NT2/D1 (cell line): ENCODE data around the gene FBXL19.

Experiments
- DNase-seq: peaks from one replicate; pipeline ENCODE4 v3.0.0-alpha.2; 2011; ENCODE audit warnings: low read depth, low spot score
- H3K27me3 ChIP-seq: 2 replicates; pipeline ENCODE4 v1.6.0; 2011; ENCODE audit warnings: mild to moderate bottlenecking; ENCODE audit not compliant: insufficient read length, insufficient read depth
- H3K36me3 ChIP-seq: 2 replicates; pipeline ENCODE4 v1.6.1; 2011; ENCODE audit warnings: mild to moderate bottlenecking, low read length, mixed read lengths; ENCODE audit not compliant: insufficient read depth, insufficient read length
- H3K4me1 ChIP-seq: 2 replicates; pipeline ENCODE4 v1.5.1; 2011; ENCODE audit not compliant: insufficient read depth, insufficient read length
- H3K4me3 ChIP-seq: 2 replicates; pipeline ENCODE4 v1.5.1; 2011; ENCODE audit warnings: low read depth; ENCODE audit not compliant: insufficient read length
- H3K9ac ChIP-seq: 2 replicates; pipeline ENCODE4 v1.6.0; 2011; ENCODE audit warnings: low read depth; ENCODE audit not compliant: insufficient read length
- H3K9me3 ChIP-seq: 2 replicates; pipeline ENCODE4 v1.5.1; 2011; ENCODE audit warnings: mild to moderate bottlenecking, low read length; ENCODE audit not compliant: insufficient read depth
- SUZ12 ChIP-seq: IDR thresholded peaks from 2 replicates; pipeline ENCODE4 v1.6.1; 2011; ENCODE audit not compliant: insufficient read length, insufficient read depth; ENCODE audit errors: extremely low read depth
- YY1 ChIP-seq: IDR thresholded peaks from 2 replicates; pipeline ENCODE4 v1.6.1; 2011; ENCODE audit not compliant: insufficient read length, insufficient read depth
- ZNF274 ChIP-seq: IDR thresholded peaks from 2 replicates; pipeline ENCODE4 v1.6.1; 2011; ENCODE audit warnings: mild to moderate bottlenecking, low read depth, low read length

FBXL19 gene

DNA sequence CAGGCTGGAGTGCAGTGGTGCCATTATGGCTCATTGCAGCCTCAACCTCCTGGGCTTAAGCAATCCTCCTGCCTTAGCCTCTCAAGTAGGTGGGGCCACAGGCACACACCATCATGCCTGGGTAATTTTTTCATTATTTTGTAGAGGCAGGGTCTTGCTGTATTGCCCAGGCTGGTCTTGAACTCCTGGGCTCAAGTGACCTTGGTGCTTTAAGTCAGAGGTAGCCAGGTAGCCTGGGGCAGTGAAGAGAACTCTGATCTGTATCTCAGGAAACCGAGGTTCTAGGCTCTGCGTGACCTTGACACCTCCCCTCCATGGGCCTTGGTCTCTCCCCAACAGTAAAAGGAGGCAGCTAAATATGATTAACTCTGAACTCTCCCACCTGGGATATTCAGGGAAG is 23.6 kb upstream of the FBXL19 start:
- peaks cover 7% of the 10 kb centered on the region for H3K36me3 ChIP-seq
- no peak overlapping the region for H3K4me3 ChIP-seq
- peaks cover 4% of the 10 kb centered on the region for H3K27me3 ChIP-seq
- peaks cover 7% of the 10 kb centered on the region for H3K4me1 ChIP-seq
- H3K9ac ChIP-seq = no peak overlapping the region
- H3K9me3 ChIP-seq = no peaks in the 10 kb centered on the region
- DNase-seq = no peak
- TF ChIP-seq YY1 (no peak), ZNF274 (no peak), SUZ12 (no peak)

DNA sequence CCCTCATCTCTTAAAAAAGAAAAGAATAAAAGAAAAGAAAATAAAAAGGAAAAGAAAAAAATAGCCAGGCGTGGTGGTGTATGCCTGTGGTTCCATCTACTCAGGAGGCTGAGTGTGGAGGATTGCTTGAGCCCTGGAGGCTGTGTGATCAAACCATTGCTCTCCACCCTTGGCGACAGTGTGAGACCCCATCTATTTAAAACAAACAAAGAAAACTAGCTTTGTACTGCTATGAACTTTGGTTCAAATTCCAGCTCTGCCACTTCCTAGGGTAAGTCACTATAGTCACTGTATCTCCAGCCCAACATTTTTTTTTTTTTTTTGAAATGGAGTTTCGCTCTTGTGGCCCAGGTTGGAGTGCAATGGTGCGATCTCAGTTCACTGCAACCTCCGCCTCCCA is 22.8 kb upstream of the FBXL19 start:
- no peak for TF ChIP-seq ZNF274
- H3K4me3 ChIP-seq = no peak overlapping the region
- DNase-seq = no peak
- H3K36me3 ChIP-seq = peaks cover 7% of the 10 kb centered on the region
- H3K4me1 ChIP-seq = peaks cover 5% of the 10 kb centered on the region
- H3K9ac ChIP-seq = no peak overlapping the region
- H3K27me3 ChIP-seq = no peaks in the 10 kb centered on the region
- no peaks in the 10 kb centered on the region for H3K9me3 ChIP-seq

DNA sequence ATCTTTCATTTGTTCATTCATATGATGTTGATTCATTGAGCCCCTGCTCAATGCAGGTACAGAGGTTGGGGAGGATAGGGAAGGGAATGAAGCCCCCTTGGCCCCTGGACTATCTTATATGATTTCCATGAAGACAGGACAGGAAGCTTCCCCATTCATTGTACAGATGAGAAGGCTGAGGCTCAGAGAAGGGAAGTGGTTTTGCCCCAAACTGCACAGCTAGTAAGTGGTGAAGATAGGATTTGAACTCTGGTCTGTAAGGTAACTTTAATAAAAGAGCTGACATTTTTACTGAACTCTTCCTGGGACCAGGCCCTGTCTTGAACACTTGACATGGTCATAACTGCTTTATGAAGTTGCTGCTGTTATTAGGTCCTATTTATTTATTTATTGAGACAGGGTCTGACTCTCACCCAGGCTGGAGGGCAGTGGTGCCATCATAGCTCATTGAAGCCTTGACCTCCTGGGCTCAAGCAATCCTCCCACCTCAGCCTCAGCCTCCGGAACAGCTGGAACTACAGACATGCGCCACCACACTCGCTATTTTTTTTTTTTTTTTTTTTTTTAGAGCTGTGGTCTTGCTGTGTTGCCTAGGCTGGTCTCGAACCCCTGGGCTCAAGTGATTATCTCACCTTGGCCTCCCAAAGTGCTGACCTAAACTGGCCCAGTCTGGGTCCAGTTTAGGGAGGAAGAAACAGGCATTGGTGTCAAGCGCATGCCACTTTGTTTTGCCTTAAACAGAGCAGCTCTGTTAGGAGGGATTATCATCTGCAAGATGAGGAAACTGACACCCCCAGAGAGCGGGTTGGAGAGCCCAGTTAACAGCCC is 22.0 kb upstream of the FBXL19 start:
- H3K9ac ChIP-seq = peak overlapping the region; percentile 84
- TF ChIP-seq SUZ12 (no peak), YY1 (no peak), ZNF274 (no peak)

DNA sequence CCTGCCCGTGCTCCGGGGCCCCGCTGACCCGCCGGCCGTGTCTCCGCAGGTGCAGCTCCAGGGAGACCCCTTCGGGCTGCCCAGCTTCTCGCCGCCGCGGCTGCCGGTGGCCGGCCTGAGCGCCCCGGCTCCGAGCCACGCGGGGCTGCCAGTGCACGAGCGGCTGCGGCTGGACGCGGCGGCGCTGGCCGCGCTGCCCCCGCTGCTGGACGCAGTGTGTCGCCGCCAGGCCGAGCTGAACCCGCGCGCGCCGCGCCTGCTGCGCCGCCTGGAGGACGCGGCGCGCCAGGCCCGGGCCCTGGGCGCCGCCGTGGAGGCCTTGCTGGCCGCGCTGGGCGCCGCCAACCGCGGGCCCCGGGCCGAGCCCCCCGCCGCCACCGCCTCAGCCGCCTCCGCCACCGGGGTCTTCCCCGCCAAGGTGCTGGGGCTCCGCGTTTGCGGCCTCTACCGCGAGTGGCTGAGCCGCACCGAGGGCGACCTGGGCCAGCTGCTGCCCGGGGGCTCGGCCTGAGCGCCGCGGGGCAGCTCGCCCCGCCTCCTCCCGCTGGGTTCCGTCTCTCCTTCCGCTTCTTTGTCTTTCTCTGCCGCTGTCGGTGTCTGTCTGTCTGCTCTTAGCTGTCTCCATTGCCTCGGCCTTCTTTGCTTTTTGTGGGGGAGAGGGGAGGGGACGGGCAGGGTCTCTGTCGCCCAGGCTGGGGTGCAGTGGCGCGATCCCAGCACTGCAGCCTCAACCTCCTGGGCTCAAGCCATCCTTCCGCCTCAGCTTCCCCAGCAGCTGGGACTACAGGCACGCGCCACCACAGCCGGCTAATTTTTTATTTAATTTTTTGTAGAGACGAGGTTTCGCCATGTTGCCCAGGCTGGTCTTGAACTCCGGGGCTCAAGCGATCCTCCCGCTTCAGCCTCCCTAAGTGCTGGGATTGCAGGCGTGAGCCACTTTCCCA is 21.1 kb upstream of the FBXL19 start:
- no peaks in the 10 kb centered on the region for H3K27me3 ChIP-seq
- H3K9ac ChIP-seq = peak overlapping the region; percentile 84
- DNase-seq = no peak
- H3K9me3 ChIP-seq = no peaks in the 10 kb centered on the region
- peak overlapping the region; percentile 52 for H3K4me3 ChIP-seq
- TF ChIP-seq ZNF274 = no peak
- peaks cover 6% of the 10 kb centered on the region for H3K4me1 ChIP-seq
- H3K36me3 ChIP-seq = peaks cover 7% of the 10 kb centered on the region

More for the DNA sequence above, 22.0 kb upstream of the FBXL19 start:
- Histone ChIP-seq H3K4me1 (peaks cover 3% of the 10 kb centered on the region), H3K4me3 (peak overlapping the region; percentile 52), H3K36me3 (peaks cover 7% of the 10 kb centered on the region), H3K9me3 (no peaks in the 10 kb centered on the region), H3K27me3 (no peaks in the 10 kb centered on the region)
- DNase-seq = no peak

DNA sequence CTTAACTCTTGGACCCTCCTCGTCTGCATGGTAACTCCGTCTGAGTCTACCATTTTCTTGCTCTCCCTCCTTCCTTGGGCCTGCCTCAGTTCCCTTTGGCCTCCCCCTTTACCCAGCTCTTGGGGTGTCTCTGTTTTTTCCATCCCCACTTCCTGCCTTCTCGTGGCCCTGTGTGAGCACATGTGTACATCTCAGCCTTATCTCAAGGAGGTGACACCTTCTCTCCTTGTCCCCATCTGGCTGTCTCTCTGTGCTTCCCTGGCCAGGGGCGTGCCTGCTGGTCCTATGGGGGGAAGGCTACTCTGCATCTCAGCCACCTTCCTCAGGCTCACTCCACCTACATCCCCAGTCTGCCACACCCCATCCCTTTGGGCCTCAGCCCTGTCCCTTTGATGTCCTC is 20.4 kb upstream of the FBXL19 start:
- H3K9ac ChIP-seq = peak overlapping the region; percentile 84

DNA sequence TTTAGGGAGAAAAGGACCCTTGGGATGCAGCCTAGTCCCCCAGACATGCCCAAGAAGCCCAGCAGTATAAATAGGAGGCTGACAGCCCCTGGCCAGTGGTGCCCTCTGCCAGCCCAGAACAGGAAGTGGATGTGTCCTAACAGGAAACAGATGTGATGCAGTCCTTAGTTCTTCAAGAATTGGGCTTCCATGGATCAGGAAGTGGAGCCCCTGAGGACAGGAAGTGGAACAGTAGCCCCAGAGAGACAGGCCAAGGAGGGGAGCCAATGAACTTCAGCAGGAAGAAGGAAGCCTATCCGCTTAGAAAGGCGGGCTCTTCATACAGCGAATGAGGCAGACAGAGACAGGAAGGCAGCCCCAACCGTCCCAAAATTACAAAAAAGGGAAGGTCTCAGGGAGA is 19.8 kb upstream of the FBXL19 start:
- Histone ChIP-seq H3K9me3 (no peaks in the 10 kb centered on the region), H3K36me3 (peaks cover 7% of the 10 kb centered on the region), H3K9ac (no peak overlapping the region), H3K4me3 (no peak overlapping the region), H3K27me3 (no peaks in the 10 kb centered on the region), H3K4me1 (peaks cover 8% of the 10 kb centered on the region)
- DNase-seq = no peak
- TF ChIP-seq ZNF274 (no peak), YY1 (no peak), SUZ12 (no peak)

More for the DNA sequence above, 20.4 kb upstream of the FBXL19 start:
- Histone ChIP-seq H3K36me3 (peaks cover 7% of the 10 kb centered on the region), H3K4me1 (peaks cover 8% of the 10 kb centered on the region), H3K9me3 (no peaks in the 10 kb centered on the region), H3K27me3 (no peaks in the 10 kb centered on the region), H3K4me3 (no peak overlapping the region)
- no peak for DNase-seq
- TF ChIP-seq ZNF274 (no peak), SUZ12 (no peak), YY1 (no peak)

DNA sequence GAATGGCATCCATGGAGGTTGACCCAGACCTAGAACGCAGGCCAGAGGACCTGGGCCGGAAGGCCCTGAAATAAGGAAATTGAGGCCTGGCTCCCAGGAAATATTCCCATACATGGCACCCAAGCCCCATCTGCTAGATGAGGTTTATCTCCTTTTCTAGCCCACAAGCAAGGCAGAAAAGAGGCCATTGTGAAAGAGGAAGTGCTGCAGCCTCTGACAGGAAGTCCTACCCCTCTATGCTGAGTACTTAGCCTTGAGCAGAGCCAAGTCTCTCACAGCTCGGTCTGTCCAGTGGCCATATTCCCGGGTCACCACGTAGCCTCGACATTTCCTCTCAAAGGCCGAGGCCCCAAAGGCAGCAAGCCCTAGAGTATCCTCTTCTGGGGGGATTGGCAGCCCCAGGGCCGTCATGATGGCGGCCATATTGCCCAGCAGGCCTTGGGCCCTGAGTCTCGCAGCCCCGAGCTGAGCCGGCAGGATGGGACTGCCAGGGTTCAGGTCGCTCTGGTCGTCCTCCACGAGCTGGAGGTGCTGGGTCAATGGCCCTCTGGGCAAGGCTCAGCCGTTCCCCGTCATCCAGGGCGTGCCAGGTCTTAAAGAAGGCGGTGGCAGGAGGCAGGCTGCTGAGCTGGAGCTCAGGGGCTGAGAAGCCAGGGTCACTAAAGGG is 19.1 kb upstream of the FBXL19 start:
- H3K36me3 ChIP-seq = peaks cover 7% of the 10 kb centered on the region
- H3K9ac ChIP-seq = no peak overlapping the region
- no peaks in the 10 kb centered on the region for H3K9me3 ChIP-seq

More for the DNA sequence above, 19.1 kb upstream of the FBXL19 start:
- peaks cover 10% of the 10 kb centered on the region for H3K4me1 ChIP-seq
- DNase-seq = no peak
- H3K27me3 ChIP-seq = no peaks in the 10 kb centered on the region
- TF ChIP-seq ZNF274 = no peak
- TF ChIP-seq SUZ12 = no peak
- no peak for TF ChIP-seq YY1
- no peak overlapping the region for H3K4me3 ChIP-seq
